Neutrophil (primary cell): Measurements from ENCODE around the gene DNMT3A.

Experiments used
- H3K27ac ChIP-seq: fragments of 200-600 bp; sonication (generic); 2 replicates; pipeline ENCODE4 v1.5.1; 2016; ENCODE audit warnings: mild to moderate bottlenecking, moderate library complexity
- H3K27me3 ChIP-seq: fragments of 200-600 bp; sonication (generic); 2 replicates; pipeline ENCODE4 v1.6.0; 2016; ENCODE audit warnings: mild to moderate bottlenecking
- H3K36me3 ChIP-seq: fragments of 200-600 bp; sonication (generic); 2 replicates; pipeline ENCODE4 v1.5.1; 2017
- H3K4me1 ChIP-seq, 2 experiments: fragments of 200-600 bp in 1 of 2; sonication (generic) in 1 of 2; 1 replicate in 1 of 2; 2 replicates in 1 of 2; pipeline versions ENCODE4 v1.5.1 to v1.6.1; 2013 to 2016; ENCODE audit warnings: low read depth in 1 of 2, low read length in 1 of 2, mild to moderate bottlenecking in 1 of 2, moderate library complexity in 1 of 2; ENCODE audit not compliant: control insufficient read depth in 1 of 2, insufficient read depth in 1 of 2
- H3K4me3 ChIP-seq, 2 experiments: fragments of 200-600 bp in 1 of 2; sonication (generic) in 1 of 2; 1 replicate in 1 of 2; 2 replicates in 1 of 2; pipeline ENCODE4 v1.5.1; 2013 to 2016; ENCODE audit warnings: low read depth in 1 of 2, low read length in 1 of 2, mild to moderate bottlenecking in 1 of 2, moderate library complexity in 1 of 2
- H3K9me3 ChIP-seq: fragments of 200-600 bp; sonication (generic); 2 replicates; pipeline ENCODE4 v1.5.1; 2016
- CTCF ChIP-seq: fragments of 200-600 bp; sonication (generic); IDR thresholded peaks from 2 replicates; pipeline ENCODE4 v1.5.1; 2016; ENCODE audit warnings: antibody characterized with exemption

Gene DNMT3A

GRCh38 chr2:25341753-25342371 lies at the start of gene DNMT3A:
TSS of gene DNMT3A (minus strand) at chr2:25341925. CDS start at chr2:25313984, 27,941 bp downstream.
- H3K27me3 ChIP-seq: peaks cover 36% of the 10 kb centered on the region
- H3K36me3 ChIP-seq: no peaks in the 10 kb centered on the region
- peaks cover 8 to 20% of the 10 kb centered on the region in 2 experiments for H3K4me1 ChIP-seq
- peak within 1 kb of the TSS; percentile 67 for H3K27ac ChIP-seq
- TF ChIP-seq CTCF: no peak
- peak within 1 kb of the TSS; percentile 70 to 71 for H3K4me3 ChIP-seq
- H3K9me3 ChIP-seq: no peaks in the 10 kb centered on the region

DNA sequence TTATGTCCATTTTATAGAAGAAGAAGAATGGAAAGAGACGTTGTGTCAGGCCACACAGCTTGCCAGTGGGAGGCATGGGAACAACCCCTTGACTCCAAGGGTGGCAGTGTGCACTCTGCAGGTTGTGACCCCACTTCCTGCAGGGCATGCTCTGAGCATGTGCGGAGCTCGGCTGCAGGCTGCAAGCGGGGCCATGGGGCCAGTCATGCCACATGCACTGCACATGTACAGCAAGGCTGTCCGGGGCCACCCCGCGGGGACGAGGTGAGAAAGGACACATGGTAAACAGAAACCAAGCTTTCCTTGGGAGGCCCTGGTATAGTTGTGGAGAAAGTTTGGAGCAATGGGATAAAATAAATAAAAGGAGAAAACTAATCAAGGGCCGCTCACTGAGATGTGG lies 47.4 kb upstream of the DNMT3A start:
- H3K9me3 ChIP-seq: no peaks in the 10 kb centered on the region
- no peaks in the 10 kb centered on the region for H3K27me3 ChIP-seq
- TF ChIP-seq CTCF: no peak
- H3K27ac ChIP-seq: no peak overlapping the region
- no peaks in the 10 kb centered on the region for H3K36me3 ChIP-seq
- H3K4me1 ChIP-seq: peaks cover 4 to 7% of the 10 kb centered on the region in 2 experiments
- H3K4me3 ChIP-seq: no peak overlapping the region

- Histone ChIP-seq H3K4me3 (no peak overlapping the region), H3K27ac (no peak overlapping the region), H3K36me3 (no peaks in the 10 kb centered on the region), H3K4me1 (peaks cover 4 to 7% of the 10 kb centered on the region in 2 experiments), H3K9me3 (no peaks in the 10 kb centered on the region), H3K27me3 (no peaks in the 10 kb centered on the region)
- no peak for TF ChIP-seq CTCF
Observed at GRCh38 chr2:25388491-25388890, 46.8 kb upstream of the DNMT3A start.

GRCh38 chr2:25387876-25388449 lies 46.2 kb upstream of the DNMT3A start:
- no peaks in the 10 kb centered on the region for H3K27me3 ChIP-seq
- TF ChIP-seq CTCF: no peak
- H3K27ac ChIP-seq: no peak overlapping the region
- no peaks in the 10 kb centered on the region for H3K9me3 ChIP-seq
- no peaks in the 10 kb centered on the region for H3K36me3 ChIP-seq
- H3K4me3 ChIP-seq: no peak overlapping the region
- H3K4me1 ChIP-seq: peaks cover 4 to 7% of the 10 kb centered on the region in 2 experiments

DNA sequence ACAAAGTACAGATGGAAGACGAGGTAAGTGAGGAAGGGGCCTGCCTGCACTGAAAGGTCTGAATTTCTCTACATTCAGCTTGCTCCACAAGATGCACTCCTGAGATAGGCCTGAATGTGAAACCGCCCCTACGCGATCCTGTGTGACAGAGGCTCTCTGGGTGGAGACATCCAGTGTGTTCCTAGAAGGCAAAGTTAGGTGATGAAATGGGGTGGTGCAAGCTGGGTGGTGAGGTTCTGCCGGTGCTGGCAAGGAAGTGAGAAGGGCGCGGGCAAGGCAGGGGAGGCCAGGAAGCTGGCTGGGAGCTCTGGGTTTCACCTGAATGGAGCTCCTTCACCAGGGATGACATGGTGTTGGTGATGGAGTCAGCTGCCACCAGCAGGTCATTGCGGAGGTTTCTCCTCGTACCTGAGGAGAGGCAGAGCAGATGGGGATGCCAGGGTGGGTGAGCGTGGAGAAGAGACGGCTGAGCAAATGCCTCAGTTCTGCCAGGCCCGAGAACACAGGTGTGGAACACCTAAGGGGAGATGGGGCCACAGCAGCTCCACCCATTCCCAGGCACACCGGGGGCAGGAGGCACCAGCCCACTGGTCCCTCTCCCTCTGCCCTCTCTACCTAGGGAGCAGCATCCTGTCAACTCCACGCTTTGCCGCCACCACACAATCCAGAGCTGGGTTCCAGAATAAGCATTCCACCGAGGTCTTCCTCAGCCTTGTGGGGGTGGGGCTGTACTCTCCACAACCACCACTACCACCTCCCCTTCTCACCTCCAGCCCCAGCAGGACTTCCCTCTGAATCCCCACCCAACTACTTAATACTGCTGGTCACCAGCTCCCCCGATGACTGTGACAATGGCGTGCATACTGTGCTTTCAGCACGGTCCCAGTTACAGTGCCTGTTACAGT lies 45.5 kb upstream of the DNMT3A start:
- Histone ChIP-seq H3K4me1 (peaks cover 4 to 7% of the 10 kb centered on the region in 2 experiments), H3K36me3 (no peaks in the 10 kb centered on the region), H3K9me3 (no peaks in the 10 kb centered on the region), H3K27me3 (no peaks in the 10 kb centered on the region), H3K4me3 (no peak overlapping the region), H3K27ac (no peak overlapping the region)
- TF ChIP-seq CTCF: no peak
